ENCODE measurements around the gene VANGL1.

GRCh38 chr1:115641762-115642167 is at the start of gene VANGL1:
- TF ChIP-seq, protein P1, sequence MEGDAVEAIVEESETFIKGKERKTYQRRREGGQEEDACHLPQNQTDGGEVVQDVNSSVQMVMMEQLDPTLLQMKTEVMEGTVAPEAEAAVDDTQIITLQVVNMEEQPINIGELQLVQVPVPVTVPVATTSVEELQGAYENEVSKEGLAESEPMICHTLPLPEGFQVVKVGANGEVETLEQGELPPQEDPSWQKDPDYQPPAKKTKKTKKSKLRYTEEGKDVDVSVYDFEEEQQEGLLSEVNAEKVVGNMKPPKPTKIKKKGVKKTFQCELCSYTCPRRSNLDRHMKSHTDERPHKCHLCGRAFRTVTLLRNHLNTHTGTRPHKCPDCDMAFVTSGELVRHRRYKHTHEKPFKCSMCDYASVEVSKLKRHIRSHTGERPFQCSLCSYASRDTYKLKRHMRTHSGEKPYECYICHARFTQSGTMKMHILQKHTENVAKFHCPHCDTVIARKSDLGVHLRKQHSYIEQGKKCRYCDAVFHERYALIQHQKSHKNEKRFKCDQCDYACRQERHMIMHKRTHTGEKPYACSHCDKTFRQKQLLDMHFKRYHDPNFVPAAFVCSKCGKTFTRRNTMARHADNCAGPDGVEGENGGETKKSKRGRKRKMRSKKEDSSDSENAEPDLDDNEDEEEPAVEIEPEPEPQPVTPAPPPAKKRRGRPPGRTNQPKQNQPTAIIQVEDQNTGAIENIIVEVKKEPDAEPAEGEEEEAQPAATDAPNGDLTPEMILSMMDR (IDR thresholded peaks at IDR 0.05), result no peak
- TF ChIP-seq POLR2A (IDR thresholded peaks at IDR 0.05) (no peak), POLR2AphosphoS5 (IDR thresholded peaks at IDR 0.05) (no peak)

All from prostate gland (tissue), 2 donors.